RCC 7860 (cell line): ENCODE measurements around the gene PGS1.

Source experiments
- DNase-seq: peaks from one replicate; pipeline ENCODE4 v3.0.0-alpha.2; 2015; ENCODE audit warnings: low spot score
- FAIRE-seq: peaks from 2 replicates; lab custom pipeline; 2012; peaks lifted over from hg19 to GRCh38; lab: Jason Lieb, UNC

The PGS1 gene

DNA sequence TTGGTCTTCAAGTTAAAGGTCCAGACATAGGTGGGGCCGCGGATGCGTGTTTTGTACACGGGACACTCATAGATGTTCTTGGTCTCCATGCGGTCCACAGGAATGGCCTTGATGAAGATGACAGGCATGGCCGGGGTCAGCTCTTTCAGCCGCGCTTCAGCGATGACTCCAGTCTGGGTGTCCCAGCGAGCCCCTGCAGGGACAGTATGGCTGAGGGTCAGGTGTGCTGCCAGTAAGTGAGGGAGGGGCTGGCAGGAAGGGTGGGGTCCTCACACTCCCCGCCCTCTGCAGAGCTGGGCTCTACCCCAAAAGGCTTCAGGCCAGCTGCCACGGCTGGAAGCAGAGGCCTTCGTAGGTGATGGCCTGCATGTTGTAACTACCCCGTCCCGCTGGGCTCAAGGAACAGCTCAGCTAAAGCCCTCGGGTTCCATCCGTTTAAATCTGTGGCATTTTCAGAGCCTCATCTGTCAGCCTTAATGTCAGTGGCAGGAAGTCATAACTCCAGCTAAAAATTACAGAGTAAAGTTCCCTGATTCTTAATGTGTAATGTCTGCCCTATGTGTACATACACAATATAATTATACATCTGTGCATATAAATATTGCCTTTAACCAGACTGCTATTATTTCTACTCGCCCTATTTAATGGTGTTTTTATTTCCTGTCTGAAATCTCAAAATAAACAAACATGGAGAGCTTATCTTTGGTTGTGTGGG, 45.7 kb downstream of the PGS1 start:
- DNase-seq (no peak), FAIRE-seq (no peak)

GRCh38 chr17:78425429-78425828, 47.0 kb downstream of the PGS1 start:
- DNase-seq = no peak
- no peak for FAIRE-seq

DNA sequence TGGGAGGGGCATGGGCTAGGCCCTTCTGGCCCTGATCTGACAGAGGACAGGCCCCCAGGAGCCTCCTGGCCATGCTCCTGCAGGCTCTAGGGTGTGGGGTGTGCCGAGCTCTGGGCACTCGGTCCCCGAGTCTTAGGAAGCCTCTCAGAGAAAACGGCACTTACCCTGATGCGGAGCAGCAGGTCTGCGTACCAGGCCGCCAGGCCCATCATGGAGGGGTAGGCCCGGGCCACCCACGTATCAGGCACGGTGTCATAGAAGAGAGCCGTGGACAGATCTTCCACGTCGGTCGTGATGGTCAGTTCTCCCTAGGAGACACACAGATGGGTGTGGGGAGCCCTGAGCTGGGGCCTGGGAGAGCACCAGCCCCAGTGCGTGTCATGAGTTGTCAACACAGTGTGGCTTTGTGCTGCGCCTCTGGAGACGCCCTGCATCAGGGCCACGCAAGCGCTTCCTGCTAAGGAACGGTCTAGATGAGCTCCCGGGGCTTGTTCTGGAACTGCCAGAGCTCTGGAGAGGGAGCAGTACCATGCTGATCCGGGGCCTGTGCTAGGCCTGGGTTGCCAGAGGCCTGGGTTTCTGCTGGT, 47.9 kb downstream of the PGS1 start:
- no peak for FAIRE-seq
- DNase-seq = no peak

DNA sequence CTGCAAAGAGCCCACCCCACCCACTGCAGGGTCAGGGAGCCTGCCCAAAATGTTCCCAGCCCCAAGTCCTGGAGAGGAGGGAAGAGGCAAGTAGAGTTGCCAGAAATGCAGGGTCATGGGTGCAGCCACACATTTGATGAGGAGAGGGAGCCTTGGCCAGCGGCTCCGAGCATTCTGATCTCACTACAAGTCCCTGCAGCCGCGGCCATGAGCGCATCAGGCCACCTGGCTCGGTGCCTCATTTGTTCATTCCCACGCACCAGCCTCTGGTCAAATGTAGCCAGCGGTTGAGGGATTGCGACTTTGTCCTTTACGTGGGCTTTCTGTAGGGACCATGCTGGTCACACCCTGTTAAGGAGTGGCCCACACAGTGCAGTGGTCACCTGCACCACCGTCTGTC, 48.7 kb downstream of the PGS1 start:
- DNase-seq (no peak), FAIRE-seq (no peak)

GRCh38 chr17:78428025-78428575, 49.7 kb downstream of the PGS1 start:
- DNase-seq (no peak), FAIRE-seq (no peak)

DNA sequence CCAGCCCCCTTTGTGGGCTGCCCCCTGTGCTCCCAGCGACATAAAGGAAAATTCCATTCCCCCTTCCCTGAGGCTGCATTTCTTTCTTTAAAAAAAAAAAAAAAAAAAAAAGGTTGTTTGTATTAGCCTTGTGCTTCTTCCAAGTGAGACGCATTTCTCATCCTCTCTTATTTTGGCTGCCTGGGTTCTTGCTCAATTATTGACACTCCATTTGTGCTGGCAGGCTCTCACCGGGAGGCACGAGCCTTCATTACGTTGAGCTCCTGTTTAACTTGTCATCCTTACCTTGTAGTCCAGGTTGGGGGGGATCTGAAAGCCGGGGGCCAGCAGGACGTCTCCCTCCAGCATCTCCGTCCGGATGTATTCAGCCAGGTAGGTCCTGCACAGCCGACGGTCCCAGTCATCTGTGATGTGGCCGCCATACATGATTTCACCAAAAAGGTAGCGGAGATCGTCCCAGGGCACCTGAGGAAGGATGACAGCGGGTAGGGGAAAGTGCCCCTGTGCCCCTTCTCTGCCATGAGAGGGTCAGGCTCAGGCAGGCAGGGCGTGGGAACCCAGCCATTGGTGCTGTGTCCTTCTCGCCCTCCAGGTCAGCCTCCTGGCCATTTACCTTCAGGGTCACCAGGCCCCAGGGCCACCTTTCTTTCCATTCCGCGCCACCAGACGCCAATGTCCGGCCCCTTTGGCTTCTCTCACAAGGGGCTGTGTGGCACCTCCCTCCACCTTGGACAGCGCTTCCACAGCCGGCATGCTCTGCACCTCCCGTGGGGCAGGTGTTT, 50.6 kb downstream of the PGS1 start:
- FAIRE-seq = no peak
- no peak for DNase-seq

DNA sequence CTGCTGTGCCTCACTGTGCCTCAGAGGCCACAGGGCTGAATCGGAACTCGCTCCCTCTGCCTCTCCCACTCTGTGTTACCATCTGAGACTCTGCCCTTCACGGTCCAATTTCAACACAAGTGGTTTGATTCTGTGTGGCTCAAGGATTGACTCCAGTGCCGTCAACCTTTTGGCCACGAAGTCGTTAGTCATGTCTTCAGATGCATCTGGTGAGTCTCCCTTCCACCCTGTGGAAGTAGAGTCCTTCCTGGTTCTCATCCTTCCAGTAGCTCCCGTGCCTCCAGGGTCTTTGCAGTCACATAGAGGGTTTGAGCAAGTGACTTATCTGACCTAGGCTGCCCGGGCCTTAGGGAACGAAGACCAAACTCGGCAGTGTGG, 51.2 kb downstream of the PGS1 start:
- FAIRE-seq (no peak), DNase-seq (no peak)

DNA sequence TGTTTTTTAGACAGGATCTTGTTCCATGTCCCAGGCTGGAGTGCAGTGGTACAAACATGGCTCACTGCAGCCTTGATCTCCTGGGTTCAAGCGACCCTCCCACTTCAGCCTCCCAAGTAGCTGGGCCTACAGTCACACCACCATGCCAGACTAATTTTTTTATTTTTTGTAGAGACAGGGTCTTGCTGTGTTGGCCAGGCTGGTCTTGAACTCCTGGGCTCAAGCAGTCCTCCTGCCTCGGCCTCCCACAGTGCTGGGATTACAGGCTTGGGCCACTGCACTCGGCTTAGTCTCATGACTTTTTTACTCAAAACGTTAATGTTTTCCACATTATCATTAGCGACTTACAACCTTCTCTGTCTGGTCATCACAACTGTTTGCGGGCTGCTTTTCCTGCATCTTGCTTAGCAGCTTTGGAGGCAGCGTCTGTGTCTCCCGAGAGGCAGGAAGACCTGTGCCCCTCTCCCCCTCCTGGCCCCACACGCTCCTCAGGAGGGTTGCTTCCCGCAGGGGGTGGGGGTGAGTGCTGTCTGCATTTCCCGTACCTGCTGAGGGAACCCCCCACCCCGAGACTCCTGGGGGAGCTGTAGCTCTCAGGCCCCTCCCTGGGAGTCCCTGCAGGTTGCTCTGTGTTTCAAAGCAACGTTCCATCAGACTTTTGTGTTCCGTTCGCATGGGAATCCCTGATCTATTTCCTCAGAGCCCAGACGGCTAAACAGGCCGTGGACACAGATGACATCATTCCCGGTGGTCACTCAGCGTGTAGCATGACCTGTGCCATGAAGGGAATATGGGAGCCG, 52.6 kb downstream of the PGS1 start:
- no peak for DNase-seq
- FAIRE-seq = no peak

GRCh38 chr17:78431692-78431958, 53.2 kb downstream of the PGS1 start:
- FAIRE-seq (no peak), DNase-seq (no peak)

DNA sequence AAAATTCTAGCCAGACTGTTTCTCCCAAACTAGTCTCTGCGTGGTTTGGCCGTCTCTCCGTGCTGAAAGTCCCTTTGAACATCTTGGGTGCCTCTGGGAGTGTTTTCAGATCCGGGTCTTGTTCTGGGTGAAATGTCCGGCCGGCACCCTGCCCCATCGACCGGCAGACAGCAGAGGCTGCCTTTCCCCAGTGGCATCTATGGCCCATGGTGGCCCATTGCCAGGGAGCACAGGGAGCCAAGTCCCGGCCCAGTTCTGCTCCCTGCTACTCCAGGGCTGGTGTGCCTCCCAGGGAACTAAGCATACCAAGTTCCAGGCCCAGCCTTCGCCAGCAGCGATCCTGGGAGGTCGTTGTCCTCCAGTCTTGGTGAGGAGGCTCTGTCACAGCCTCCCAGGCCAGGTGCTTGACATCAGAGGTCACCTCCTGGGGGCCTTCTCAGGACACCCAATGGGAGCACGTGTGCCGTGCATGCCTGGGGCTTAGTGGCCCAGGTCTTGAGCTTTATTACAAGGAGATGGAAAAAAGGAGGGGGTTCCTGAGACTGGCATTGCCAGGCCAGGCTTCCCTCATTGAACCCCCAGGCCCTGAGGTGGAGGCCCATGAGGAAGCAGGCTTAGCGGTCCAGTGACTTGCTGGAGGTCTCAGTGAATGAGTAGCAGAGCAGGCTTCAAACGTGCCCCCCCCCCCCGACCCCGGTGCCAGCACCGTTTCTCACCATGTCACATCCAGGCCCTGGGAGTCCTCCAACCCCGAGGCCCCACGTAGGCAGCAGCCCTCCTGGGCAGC, 54.0 kb downstream of the PGS1 start:
- DNase-seq = no peak

DNA sequence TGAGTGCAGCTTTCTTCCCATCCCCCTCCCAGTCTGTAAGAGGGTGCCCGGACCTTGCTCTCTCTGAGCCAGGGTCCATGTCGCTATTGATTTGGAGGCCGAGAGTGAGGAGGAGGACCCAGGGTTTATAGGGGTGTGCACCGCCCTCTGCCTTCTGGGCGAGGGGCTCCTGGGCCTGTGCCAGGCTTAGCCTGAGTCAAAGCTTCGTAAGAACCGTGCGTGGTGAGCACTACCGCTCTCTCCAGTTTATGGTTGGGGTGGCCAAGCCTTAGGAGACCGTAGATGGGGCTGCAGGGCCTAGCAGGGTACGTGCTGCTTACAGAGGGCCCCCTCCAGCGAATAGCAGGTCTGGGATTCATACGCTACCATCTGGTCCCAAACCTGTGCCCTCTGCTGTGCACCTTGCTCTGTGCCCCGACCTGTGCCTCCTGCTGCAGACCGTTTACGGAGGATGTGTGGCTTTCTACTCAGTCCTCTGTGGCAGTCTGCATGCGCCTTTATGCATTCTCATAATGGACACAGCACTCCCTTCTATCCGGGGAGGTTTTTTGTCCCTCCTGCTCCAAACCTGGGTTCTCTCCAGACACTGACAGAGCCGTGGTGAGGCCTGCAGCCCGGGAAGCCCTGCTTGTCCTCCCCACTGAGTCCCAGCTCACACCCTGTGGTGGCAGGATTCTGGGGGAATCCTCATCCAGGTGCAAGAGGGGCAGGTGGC, 54.7 kb downstream of the PGS1 start:
- FAIRE-seq = no peak
- DNase-seq = no peak

More for the DNA sequence above, 54.0 kb downstream of the PGS1 start:
- FAIRE-seq = no peak

DNA sequence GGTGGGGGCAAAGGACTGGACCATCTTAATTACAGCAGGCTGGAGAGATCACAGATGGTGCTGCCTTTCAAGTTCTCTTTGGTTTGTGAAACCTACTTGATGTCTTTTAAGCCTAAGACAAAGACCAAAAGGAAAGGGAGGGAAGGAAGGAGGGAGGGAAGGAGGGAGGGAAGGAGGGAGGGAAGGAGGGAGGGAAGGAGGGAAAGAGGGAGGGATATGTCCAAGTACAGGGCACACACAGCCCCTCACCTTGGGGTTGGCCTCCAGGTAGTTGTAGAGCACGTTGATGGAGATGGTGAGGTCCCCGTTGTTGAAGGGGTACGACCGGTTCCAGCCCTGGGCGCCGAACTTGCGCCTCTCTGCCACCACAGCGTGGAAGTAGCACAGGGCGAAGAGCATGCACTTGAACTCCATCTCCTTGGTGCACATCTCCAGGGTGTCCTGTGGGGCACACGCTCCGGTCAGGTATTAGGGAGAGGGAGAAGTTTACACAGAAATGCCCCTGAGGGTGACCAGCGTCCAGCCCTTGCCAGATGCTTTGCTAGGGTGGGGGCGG, 55.4 kb downstream of the PGS1 start:
- DNase-seq = no peak
- no peak for FAIRE-seq

DNA sequence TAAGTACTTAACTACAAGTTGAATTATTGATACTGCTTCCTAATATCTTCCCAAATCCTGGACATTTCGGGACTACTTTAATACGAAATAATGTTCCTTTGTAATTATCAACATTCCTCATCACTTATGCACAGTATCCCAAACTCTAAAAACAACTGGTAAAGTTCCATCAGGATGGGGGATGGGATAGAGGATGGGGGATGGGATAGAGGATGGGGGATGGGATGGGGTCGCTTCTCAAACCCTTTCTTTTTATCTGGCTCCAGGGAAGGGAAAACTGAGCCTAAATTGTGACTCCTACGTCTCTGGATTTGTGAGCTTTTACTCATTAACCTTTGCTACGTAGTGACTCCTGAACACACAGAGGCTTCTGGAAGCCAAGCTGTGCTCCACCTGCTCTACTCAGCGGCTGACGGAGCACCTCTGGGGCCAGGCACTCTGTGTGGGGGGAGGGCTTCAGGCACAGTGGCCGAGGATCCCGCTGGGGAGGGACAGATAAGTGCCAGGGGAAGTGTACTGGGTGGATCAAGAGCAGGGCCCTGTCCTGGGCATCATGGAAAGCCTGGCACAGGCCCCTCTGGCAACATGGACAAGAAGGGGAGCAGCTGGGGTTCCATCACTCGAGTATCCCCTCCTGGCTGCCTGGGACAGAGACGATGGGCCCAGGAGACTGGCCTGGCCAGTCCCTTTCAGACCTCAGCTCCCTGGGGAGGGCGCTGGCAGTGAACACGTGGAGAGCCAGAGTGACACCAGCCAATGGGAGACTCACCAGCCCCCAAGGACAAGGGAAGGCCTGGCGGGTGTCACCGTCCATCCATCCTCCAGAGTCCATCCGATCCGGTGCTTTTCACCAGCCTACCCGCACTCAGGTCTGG, 56.2 kb downstream of the PGS1 start:
- DNase-seq = no peak
- no peak for FAIRE-seq

- FAIRE-seq (no peak), DNase-seq (no peak)
Measured at GRCh38 chr17:78435330-78436005, 57.0 kb downstream of the PGS1 start.

GRCh38 chr17:78437508-78438169, 59.2 kb downstream of the PGS1 start:
- DNase-seq (no peak), FAIRE-seq (no peak)

DNA sequence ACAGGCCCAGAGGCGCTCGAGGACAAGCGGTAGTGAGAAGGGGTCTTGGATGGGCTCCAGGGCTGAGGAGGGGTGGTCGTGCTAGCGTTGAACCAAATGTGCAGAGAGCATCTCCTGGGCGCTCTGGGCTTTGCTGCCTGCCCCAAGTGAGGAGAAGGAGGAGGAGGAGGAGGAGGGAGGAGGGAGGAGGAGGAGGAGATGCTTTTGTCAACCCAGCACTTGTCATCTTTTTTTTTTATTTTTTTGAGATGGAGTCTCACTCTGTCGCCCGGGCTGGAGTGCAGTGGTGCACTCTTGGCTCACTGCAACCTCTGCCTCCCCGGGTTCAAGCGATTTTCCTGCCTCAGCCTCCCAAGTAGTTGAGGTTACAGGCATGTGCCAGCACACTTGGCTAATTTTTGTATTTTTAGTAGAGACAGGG, 59.8 kb downstream of the PGS1 start:
- DNase-seq = no peak
- FAIRE-seq = no peak

GRCh38 chr17:78438694-78439325, 60.4 kb downstream of the PGS1 start:
- DNase-seq = no peak
- FAIRE-seq = no peak
